Stimulated activated CD8-positive, alpha-beta memory T cell treated with anti-CD3 and anti-CD28 coated beads, Interleukin-2, amount 100 ng/mL, for 1 hour (primary cell): ENCODE measurements around the gene ATXN7L1.

ENCODE experiments used
- DNase-seq, 2 donors: peaks; one replicate each; pipeline ENCODE4 v3.0.0-alpha.2; 2020; ENCODE audit warnings: low read depth in 2 of 2

ATXN7L1 gene, protein sequence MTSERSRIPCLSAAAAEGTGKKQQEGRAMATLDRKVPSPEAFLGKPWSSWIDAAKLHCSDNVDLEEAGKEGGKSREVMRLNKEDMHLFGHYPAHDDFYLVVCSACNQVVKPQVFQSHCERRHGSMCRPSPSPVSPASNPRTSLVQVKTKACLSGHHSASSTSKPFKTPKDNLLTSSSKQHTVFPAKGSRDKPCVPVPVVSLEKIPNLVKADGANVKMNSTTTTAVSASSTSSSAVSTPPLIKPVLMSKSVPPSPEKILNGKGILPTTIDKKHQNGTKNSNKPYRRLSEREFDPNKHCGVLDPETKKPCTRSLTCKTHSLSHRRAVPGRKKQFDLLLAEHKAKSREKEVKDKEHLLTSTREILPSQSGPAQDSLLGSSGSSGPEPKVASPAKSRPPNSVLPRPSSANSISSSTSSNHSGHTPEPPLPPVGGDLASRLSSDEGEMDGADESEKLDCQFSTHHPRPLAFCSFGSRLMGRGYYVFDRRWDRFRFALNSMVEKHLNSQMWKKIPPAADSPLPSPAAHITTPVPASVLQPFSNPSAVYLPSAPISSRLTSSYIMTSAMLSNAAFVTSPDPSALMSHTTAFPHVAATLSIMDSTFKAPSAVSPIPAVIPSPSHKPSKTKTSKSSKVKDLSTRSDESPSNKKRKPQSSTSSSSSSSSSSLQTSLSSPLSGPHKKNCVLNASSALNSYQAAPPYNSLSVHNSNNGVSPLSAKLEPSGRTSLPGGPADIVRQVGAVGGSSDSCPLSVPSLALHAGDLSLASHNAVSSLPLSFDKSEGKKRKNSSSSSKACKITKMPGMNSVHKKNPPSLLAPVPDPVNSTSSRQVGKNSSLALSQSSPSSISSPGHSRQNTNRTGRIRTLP

DNA sequence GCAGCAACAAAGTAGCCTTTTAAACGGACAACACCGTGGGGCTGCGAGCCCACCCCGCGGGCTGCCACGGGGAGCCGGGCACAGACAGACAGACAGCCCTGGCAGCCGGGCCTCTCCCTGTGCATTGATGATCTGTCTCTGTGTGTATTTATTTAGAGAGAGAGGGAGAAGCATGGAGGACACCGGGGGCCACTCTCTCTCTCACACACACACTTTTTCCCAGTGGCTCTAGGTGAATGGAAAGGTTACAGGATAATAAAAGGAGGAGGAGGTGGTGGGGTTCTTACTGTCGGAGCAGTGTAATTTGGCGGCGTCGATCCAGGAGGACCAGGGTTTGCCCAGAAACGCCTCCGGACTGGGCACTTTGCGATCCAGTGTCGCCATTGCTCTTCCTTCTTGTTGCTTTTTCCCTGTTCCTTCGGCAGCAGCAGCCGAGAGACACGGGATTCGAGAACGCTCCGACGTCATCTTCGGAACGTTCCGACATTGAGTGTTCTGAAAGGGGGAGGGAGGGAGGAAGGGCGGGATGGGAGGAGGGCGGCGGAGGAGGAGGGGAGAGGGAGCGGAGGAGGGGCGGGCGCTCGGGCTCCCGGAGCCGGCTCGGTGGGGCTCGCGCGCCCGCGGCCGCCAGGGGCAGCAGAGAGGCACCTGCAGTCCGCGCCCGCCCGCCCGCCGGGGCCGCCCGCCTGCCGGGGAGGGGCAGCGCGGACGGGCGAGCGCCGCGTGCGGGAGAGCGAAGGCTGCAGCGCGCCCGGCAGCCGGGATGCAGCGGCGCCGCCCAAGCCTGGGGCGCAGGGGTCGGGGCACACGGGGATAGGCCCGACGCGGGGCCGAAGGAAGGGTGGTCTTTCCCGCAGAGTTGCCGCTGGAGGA, at the start of gene ATXN7L1:
TSS of gene ATXN7L1 (minus strand) at position 509 of the 873 bp plus-strand sequence. CDS start at position 468, 41 bp downstream.
- peak; percentile 76 to 87 for DNase-seq

DNA sequence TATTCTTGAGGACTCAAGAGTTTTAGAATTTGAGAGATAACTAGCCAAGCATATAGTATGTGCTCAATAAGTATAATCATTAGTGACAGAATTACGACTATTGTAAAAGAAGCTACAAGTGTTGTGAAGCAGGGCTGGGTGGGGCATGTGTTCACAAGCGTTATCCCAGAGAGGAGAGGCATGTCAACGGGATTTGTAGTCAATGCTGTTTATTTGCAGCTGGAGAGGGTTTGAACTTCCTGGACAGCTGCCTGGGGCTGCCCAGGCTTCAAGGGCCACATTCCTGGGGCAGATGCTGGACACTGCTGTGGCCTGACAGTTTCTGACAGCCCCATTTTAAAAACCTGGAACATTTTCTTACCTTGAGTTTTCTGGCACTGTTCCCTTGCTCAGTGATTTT, 49.7 kb upstream of the ATXN7L1 start:
- no peak for DNase-seq

DNA sequence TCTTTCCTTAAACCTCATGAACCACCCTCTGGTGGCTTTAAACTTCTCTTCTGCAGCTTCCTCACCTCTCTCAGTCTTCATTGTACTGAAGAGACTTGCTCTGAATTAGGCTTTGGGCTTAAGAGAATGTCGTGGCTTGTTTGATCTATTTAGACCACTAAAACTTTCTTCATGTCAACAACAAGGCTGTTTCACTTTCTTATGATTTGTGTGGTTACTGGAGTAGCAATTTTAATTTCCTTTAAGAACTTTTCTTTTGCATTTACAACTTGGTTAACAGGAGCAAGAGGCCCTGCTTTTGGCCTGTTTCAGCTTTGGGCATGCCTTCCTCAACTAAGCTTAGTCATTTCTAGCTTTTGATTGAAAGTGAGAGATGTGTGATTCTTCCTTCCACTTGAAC, 48.5 kb upstream of the ATXN7L1 start:
- DNase-seq: no peak

DNA sequence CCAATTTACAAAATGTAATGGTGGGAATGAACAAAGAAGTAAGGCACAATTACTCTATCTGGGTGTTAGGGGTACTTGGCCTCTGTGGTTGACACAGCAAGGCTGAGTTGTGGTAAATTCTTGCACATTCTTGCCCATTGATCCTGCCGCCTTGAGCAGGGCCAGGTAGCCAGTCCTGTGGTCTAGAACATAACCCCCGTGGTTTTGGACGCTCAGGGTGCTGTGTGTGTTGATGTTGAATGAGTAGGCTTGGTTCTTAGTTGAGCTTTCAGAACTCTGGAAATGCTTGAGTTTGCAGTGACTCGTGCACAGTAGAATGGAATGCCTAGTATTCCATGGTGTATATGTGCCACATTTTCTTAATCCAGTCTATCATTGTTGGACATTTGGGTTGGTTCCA, 44.4 kb upstream of the ATXN7L1 start:
- DNase-seq: no peak

DNA sequence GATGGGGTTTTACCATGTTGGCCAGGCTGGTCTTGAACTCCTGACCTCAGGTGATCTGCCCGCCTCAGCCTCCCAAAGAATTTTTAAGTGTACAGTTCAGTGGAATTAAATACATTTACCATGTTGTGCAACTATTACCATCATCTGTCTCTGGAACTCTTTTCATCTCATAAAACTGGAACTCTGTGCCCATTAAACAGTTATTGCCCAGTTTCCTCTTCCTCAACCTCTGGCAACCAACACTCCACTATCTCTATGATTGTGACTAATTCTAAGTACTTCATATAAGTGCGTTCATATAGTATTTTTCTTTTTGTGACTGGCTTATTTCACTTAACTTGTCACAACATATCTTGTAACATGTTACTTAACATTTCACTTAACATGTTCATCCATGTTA, 41.3 kb upstream of the ATXN7L1 start:
- no peak for DNase-seq

DNA sequence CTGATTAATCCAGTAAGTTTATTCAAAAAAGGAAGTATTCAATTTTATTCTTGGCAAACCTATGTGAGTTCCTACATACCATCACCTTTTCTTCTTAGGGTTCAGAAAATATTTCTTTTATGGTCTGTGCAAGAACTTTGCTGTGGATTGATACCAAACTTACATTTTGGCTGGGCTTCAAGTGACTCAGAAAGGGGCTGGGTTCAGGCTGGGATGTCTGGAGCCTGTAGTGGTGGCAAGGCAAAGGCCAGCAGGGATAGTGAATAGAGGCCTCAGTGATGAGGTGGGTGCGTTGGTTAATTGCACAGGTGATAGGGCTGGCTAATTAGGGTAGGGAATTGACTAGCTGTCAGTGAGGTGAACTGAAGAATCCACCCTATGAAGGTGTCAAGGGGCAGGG, 40.2 kb upstream of the ATXN7L1 start:
- DNase-seq: no peak

DNA sequence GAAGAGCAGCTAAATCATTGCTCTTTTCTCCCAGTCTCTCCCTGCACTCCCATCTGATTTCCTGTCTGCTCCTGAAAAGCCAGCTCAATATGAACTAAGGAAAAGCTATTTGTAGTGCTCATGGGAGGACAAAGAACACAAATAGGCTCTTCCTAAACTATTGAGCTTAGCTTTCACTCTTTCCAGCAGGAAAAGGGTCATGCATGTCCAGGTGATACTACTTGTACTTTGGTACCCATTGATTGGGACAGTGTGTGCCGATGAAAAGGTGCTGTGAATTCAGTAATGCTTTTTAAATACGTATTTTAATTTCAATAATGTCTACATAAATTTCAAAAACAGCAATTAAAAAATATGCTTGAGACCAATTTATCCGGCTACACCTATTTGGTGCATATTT, 37.5 kb upstream of the ATXN7L1 start:
- DNase-seq: no peak

DNA sequence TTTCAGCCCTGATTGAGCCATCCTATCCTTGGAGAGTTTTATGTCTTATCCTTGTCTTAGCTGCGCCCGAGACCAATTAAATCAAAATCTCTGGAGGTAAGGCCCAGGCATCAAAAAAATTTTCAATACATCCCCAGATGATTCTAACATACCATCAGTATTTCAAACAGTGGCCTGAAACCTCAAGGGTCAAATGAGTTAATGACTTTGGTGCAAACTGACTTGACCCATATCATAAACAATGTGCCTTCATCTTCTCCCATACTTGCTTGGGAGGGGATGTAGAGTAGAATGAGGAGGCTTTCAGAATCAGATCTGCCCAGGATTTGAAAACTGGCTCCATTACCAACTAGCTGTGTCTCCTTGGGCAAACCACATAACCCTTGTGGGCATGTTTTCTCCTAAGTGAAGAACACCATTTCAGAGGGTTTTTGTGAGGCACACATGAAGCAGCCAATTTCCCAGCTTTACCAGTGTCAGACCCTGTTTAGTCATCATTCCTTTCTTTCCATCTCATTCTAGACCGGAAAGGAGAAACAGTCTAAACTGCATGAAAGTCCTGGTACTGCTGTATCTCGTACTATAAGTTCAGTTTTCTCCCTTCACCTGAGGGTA, 35.7 kb upstream of the ATXN7L1 start:
- no peak for DNase-seq

DNA sequence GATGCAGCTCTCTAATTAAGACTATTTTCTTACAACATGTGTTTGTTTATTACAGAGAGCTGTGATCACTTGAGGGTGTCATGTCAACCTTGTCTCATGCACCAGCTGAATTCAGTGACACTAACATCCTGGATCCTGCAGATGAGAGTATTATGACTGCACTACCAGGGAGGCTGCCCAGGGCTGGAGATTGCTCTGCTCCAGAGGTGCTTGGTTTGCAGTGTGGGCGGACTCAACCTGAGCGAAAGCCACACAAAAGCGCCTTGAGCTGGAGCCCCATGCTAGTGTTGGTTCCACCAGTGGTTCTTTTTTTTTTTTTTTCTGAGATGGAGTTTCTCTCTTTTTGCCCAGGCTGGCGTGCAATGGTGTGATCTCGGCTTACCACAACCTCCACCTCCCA, 33.8 kb upstream of the ATXN7L1 start:
- DNase-seq: no peak

DNA sequence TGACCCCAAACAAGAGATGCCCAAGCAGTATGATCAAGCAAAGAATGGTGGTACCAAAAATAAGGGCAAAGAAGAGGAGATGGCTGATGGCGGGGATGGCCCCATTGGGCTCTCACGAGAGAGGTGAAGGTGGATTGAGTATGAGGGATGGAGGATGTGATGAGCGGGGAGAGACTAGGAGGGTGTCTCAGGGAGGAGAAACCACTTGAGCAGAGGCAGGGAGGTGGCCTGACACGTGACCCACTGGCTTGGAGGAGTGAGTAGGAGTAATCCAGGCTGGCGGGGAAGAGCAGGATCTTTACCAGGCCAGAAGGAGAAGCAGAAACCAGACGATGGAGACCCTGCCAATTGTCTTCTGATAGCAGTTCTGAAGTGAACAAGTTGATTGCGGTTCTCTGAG, 33.3 kb upstream of the ATXN7L1 start:
- no peak for DNase-seq

DNA sequence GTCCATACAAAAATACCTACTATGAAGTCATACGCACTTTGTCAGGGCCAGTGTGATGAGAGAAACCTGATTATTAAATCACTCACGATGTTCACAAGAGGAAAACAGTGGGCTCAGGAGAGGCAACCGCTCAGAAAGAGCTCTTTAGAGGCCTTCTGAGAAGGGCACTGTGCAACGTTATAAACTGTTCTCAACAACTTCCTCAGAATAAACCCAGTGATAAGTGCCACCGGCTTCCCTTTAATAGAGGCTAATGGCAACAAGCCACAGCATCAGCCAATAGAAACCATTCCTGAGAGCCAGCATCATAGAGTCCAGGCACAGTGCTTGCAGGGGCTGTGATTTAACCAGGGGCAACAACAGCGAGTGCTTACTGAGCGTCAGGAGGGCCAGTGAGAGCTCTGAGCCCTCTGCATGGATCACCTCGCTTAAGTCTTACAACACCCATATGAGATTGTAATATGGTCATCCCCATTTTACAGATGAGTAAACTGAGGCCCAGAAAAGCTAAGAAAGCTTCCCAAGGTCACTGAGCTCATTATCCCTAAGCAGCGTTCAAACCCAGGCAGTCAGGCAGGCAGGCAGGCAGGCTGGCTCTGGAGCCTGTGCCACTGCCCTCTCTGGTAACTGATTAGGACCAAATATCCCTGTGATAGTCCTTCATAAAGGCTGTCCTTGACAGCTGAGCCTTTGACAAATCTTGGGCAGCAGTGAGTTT, 30.9 kb upstream of the ATXN7L1 start:
- no peak for DNase-seq

DNA sequence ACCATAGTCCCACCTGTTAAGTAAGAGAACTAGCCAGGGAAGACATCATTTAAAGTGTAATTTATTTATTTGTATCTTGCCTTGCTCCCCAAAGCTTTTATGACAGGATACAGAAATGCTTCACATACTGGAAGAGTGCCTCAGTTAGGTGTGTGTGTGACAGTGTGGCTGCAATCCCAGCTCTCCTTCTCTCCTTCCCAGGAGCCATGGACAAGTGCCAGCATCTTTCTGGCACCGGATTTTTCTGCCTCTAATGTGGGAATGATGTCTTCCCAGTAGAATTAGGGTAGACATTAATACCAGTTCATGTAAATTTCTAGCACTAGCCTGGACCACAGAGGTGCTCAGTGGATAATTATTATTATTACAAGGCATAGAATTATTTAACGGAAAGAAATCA, 30.3 kb upstream of the ATXN7L1 start:
- no peak for DNase-seq

DNA sequence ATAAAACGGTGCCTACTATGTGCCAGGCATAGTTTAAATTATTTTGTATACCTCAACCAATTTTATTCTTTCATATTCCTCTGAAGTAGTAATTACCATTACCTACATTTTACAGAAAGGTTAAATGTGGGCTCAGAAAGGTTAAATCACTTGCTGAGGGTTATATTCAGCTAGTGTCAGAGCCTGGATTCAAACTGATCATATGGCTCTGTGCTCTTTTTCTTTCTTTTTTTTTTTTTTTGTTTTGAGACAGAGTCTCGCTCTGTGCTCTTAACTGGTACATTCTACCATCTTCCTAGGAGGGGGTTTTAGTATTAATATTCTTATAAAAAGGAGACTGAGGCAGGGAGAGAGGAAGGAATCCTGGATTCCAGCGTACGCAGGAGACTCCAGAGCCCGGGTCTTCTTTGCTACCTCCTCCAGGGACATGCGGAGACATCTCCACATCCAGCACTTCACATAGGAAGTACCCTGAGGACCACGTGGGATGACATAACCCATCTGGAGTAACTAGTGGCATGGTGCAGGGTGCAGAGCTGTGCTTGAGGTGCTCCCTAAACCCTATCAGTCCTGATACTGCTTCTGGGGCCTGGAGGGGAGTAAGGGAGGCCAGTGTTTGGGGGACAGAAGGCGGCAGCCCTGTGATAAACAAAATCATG, 29.6 kb upstream of the ATXN7L1 start:
- DNase-seq: no peak

DNA sequence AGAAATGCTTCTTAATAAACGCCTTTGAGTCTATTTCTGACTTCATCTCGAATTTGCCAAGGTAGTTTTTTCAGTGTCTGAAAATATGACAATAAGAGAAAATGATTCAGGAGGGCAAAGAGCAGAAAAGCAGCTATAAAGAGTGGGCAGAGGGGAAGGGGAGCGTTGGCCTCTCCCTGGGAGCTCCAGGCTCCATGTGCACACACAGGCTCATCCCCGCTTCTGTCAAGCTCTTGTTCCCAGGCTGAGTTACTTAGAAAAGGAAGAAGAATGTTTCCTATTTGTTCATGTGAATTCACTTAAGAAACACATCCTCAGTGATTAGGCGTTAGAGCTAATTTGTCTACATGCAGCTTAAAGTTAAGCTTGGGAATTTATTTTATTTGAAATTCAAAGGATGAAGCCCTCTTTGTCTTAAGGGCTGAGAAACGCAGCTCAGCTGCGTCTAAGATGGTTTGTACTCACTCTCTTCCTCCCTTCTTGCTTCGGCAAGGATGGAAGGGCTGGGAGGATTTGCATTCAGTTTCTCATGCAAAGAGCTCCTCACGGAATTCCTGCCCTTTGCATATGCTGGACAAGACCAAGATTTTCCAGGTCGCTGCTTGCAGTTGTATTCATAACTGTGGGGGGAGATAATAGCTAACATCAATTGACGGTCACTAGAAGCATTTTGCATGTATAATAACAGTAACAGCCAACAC, 29.0 kb upstream of the ATXN7L1 start:
- DNase-seq: no peak

DNA sequence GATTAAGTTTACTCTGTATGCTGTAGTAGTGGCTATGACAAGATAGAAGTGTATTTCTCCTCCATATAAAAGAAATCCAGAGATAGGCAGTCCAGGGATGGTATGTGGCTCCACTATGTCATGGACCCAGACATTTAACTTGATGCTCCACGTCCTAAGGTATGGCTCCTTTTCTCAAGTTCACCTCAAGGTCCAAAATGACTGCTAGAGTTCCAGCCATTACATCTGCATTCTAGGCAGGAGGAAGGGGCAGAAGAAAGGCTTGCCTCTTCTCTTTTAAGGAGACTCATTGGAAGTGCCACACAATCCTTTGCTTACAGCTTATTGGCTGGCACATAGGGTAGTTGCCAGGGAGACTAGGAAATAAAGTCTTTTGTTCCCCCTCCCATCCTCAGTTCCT, 27.7 kb upstream of the ATXN7L1 start:
- DNase-seq: no peak

DNA sequence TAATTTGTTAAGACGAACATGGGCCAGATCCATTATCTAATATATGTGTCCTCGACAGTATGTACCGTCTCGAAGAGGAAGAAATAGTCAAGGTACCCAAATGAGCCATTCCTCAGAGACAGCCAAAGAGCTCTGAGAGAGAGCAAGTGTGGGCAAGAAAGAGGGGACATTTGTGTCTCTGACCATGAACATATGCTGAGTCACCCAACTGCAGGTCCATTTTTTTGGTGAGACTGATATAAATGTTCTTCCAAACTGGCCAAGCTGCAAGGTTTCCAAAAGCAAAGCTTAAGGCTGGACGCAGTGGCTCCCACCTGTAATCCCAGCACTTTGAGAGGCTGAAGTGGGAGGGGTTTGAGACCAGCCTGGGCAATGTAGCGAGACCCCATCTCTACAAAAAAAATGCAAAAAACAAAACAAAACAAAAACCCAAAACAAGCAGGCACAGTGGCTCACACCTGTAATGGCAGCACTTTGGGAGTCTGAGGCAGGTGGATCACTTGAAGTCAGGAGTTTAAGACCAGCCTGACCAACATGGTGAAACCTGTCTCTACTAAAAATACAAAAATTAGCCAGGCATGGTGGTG, 26.0 kb upstream of the ATXN7L1 start:
- no peak for DNase-seq

DNA sequence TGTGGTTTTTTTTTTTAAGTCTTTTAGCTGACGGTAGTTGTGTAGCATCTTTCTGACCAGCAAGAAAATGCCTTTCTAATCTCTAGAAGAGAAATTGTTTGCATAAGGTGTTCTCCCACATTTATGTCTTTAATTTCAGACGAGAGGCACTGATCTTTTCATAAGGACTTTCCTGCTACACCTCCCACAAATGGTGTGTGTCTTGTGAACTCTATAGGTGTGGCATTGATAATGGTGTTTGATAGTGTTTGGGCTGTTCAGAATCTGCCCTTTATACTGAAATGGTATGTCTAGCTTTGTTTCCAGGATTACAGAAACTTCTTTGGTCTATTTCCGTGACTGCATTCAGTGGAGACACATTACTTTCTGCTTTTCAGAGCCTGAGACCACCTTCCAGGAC, 21.6 kb upstream of the ATXN7L1 start:
- DNase-seq: no peak

DNA sequence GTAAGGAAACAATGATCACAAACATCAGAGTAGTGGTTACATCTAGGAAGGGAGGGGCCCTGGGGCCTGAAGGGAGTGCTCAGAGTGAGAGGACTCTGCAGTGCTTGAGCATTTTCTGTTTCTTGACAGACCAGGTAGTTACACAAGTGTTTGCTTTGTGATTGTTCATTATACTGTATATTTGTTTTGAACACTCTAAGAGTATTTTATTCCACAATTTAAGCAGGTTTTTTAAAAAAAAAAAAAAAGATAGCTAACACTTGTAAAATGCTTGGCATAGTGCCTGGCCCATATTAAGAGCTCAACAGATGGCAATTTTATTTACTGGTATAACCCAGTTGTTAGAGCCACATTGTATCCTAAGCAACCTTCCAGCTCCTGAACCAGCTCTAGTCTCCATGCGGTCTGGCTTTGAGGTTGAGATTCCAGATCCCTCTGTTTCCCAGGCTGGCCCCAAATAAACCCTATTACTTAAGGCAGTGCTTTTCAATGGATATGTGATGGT, 20.1 kb upstream of the ATXN7L1 start:
- DNase-seq: no peak

DNA sequence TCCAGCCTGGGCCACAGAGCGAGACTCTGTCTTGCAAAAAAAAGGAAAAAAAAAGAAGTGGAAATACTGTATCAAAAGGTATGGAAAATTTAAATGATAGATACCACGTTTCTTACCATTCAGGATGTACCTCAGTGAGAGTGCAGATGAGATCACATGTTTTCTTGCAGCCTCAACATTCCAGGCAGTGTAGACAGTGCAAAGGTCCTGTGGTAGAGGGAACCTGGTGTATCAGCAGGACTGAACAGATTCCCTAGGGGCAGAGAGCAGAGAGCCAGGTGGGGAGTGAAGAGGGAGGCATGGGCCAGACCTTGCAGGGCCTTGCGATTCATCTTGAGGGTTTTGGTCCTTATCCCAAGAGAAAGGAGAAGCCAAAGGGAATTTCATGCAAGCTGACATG, 17.7 kb upstream of the ATXN7L1 start:
- DNase-seq: no peak
